Left lung (tissue), 10 donors: ENCODE measurements around the gene SMTNL2. TPM values are rescaled to one million over a fixed set of nuclear protein-coding genes. Genes with fewer than 3 reads are reported as not detected.

Experiments used
- ATAC-seq: fragments of 200-7000 bp; cut with Tn5 transposase; one replicate; pipeline ENCODE4 v1.9.1; 2020; ENCODE audit warnings: moderate library complexity
- DNase-seq, 4 donors: peaks; one replicate each; pipeline ENCODE4 v3.0.0-alpha.2; 2013 to 2020
- H3K27ac ChIP-seq, 2 donors: fragments of 200-600 bp; sonication (generic) in 1 of 2; one replicate each; pipeline versions ENCODE4 v1.5.0 to v1.8.0; 2020 to 2021
- H3K27me3 ChIP-seq, 2 donors: fragments of 200-600 bp; sonication (generic) in 1 of 2; one replicate each; pipeline versions ENCODE4 v1.5.0 to v1.8.0; 2020 to 2021
- H3K36me3 ChIP-seq, 2 donors: fragments of 200-600 bp; sonication (generic) in 1 of 2; one replicate each; pipeline versions ENCODE4 v1.5.0 to v1.8.0; 2020 to 2021
- H3K4me1 ChIP-seq, 2 donors: fragments of 200-600 bp; one replicate each; pipeline ENCODE4 v1.8.0; 2021
- H3K4me3 ChIP-seq, 2 donors: fragments of 200-600 bp; sonication (generic) in 1 of 2; one replicate each; pipeline versions ENCODE4 v1.5.0 to v1.8.0; 2020 to 2021; ENCODE audit warnings: mild to moderate bottlenecking in 1 of 2
- H3K9me3 ChIP-seq, 2 donors: fragments of 200-600 bp; sonication (generic) in 1 of 2; one replicate each; pipeline versions ENCODE4 v1.5.0 to v1.8.0; 2020 to 2021
- CTCF ChIP-seq, 2 donors: fragments of 200-600 bp; sonication (generic) in 1 of 2; IDR thresholded peaks; one replicate each; pipeline versions ENCODE4 v1.5.0 to v1.8.0; 2021; ENCODE audit warnings: antibody characterized with exemption in 2 of 2
- intact Hi-C, 2 donors: fragments of 100-400 bp; cut with DNase I; formaldehyde crosslinking; loops; one replicate each; pipeline versions ENCODE4 v1.11.2 to v1.14.2; 2022
- polyA plus RNA-seq, 6 donors: library from polyadenylated mRNA; unstranded; fragments of 120-200 nt; gene quantifications; one replicate each; pipeline ENCODE4 v1.2.1, GENCODE V29; 2013; ENCODE audit not compliant: insufficient read length in 6 of 6
- total RNA-seq, 2 donors: library from RNA; stranded (reverse); fragmentation: NEBNext Ultra II Directional; extraction: Animal tissue kit (Norgen Biotek cat#: 25700); gene quantifications; one replicate each; pipeline ENCODE4 v1.2.1, GENCODE V29; 2021
- donor health status: DM: no; HTN: yes; CAD: no.
- donor health status: DM: no; HTN: no; CAD: no.

The SMTNL2 gene
- total and polyA plus RNA-seq, 8 donors, result 5.5 to 25.8 (median 21.2) TPM

GRCh38 chr17:4631431-4631830, 47.1 kb downstream of the SMTNL2 start:
- Histone ChIP-seq H3K4me3 (no peak overlapping the region), H3K4me1 (peaks cover 0 to 12% of the 10 kb centered on the region in 2 donors), H3K36me3 (no peaks in the 10 kb centered on the region), H3K9me3 (no peaks in the 10 kb centered on the region), H3K27me3 (peaks cover 8 to 34% of the 10 kb centered on the region in 2 donors), H3K27ac (no peak overlapping the region)
- intact Hi-C loops, result loop anchor here in 1 of 2 donors (5.0 kb wide), 1 partner anchor 64 kb away; no protein-coding TSS in a partner anchor
- no peak for ATAC-seq
- TF ChIP-seq CTCF (IDR thresholded peaks at IDR 0.05), result no peak
- peak in 1 of 4 donors; percentile 28 for DNase-seq

- Histone ChIP-seq H3K9me3 (no peaks in the 10 kb centered on the region), H3K4me3 (no peak overlapping the region), H3K27me3 (peaks cover 8 to 40% of the 10 kb centered on the region in 2 donors), H3K36me3 (no peaks in the 10 kb centered on the region), H3K4me1 (peaks cover 0 to 15% of the 10 kb centered on the region in 2 donors), H3K27ac (no peak overlapping the region)
- intact Hi-C loops, result loop anchor here in 1 of 2 donors (5.0 kb wide), 1 partner anchor 65 kb away; no protein-coding TSS in a partner anchor
- peak in 1 of 4 donors; percentile 30 for DNase-seq
- ATAC-seq, result no peak
- no peak for TF ChIP-seq CTCF (IDR thresholded peaks at IDR 0.05)
Measured at GRCh38 chr17:4631836-4632580, 47.7 kb downstream of the SMTNL2 start.

GRCh38 chr17:4632581-4632920, 48.2 kb downstream of the SMTNL2 start:
- DNase-seq (no peak), ATAC-seq (no peak)
- Histone ChIP-seq H3K9me3 (no peaks in the 10 kb centered on the region), H3K4me1 (peaks cover 0 to 15% of the 10 kb centered on the region in 2 donors), H3K4me3 (no peak overlapping the region), H3K36me3 (no peaks in the 10 kb centered on the region), H3K27ac (no peak overlapping the region), H3K27me3 (peaks cover 8 to 45% of the 10 kb centered on the region in 2 donors)
- TF ChIP-seq CTCF (IDR thresholded peaks at IDR 0.05), result no peak
- intact Hi-C loops, result loop anchor here in 1 of 2 donors (5.0 kb wide), 1 partner anchor 65 kb away; no protein-coding TSS in a partner anchor

GRCh38 chr17:4633643-4634042, 49.3 kb downstream of the SMTNL2 start:
- no peak overlapping the region for H3K27ac ChIP-seq
- H3K4me1 ChIP-seq, result peaks cover 0 to 15% of the 10 kb centered on the region in 2 donors
- peaks cover 8 to 53% of the 10 kb centered on the region in 2 donors for H3K27me3 ChIP-seq
- ATAC-seq (no peak), DNase-seq (no peak)
- no peaks in the 10 kb centered on the region for H3K9me3 ChIP-seq
- no peaks in the 10 kb centered on the region for H3K36me3 ChIP-seq
- no peak for TF ChIP-seq CTCF (IDR thresholded peaks at IDR 0.05)
- no peak overlapping the region for H3K4me3 ChIP-seq
- intact Hi-C loops, result loop anchor here in 1 of 2 donors (5.0 kb wide), 1 partner anchor 66 kb away; no protein-coding TSS in a partner anchor

- Histone ChIP-seq H3K27me3 (peaks cover 11 to 65% of the 10 kb centered on the region in 2 donors), H3K36me3 (no peaks in the 10 kb centered on the region), H3K4me1 (peaks cover 0 to 22% of the 10 kb centered on the region in 2 donors), H3K9me3 (no peaks in the 10 kb centered on the region), H3K4me3 (no peak overlapping the region), H3K27ac (no peak overlapping the region)
- ATAC-seq, result no peak
- peak in 1 of 4 donors; percentile 8 for DNase-seq
- intact Hi-C loops, result loop anchor here in 1 of 2 donors (5.0 kb wide), 1 partner anchor 68 kb away; no protein-coding TSS in a partner anchor
- TF ChIP-seq CTCF (IDR thresholded peaks at IDR 0.05), result no peak
Measured at GRCh38 chr17:4634976-4635375, 50.6 kb downstream of the SMTNL2 start.
